BJ (cell line): Measurements from ENCODE around the gene DLX4. TPM values are rescaled to one million over a fixed set of nuclear protein-coding genes. Genes with fewer than 3 reads are reported as not detected.

Experiments used
- CTCF ChIA-PET: fragments of 350-600 bp; formaldehyde crosslinking; extraction: SDS; loops from one replicate; lab custom pipeline; 2021; ENCODE audit warnings: antibody characterized with exemption, inconsistent platforms; lab: Yijun Ruan, JAX
- POLR2A ChIA-PET: fragments of 300-600 bp; sonication (Branson Sonifier 250); formaldehyde crosslinking; extraction: SDS; loops from one replicate; lab custom pipeline; 2021; ENCODE audit warnings: antibody characterized with exemption; lab: Charles Lee
- DNase-seq: peaks from one replicate; pipeline ENCODE4 v3.0.0-alpha.2; 2011; ENCODE audit warnings: low read depth
- H3K27me3 ChIP-seq: 2 replicates; pipeline ENCODE4 v1.6.0; 2011; ENCODE audit warnings: low read length; ENCODE audit not compliant: control insufficient read depth, insufficient read depth
- H3K36me3 ChIP-seq: 2 replicates; pipeline ENCODE4 v1.5.1; 2011; ENCODE audit warnings: low read length; ENCODE audit not compliant: control insufficient read depth, insufficient read depth
- H3K4me3 ChIP-seq: 2 replicates; pipeline ENCODE4 v1.5.1; 2011; ENCODE audit warnings: low read depth, mild to moderate bottlenecking, control low read depth, low read length
- polyA plus RNA-seq: library from polyadenylated mRNA; depleted of rRNA; stranded (reverse); fragments of >200 nt; gene quantifications from 2 replicates; pipeline ENCODE4 v1.2.3, GENCODE V29; 2011
- TF ChIP-seq, protein P1 (sequence below): IDR thresholded peaks from 2 replicates; pipeline ENCODE4 v1.5.1; 2011; ENCODE audit warnings: low read depth, mild to moderate bottlenecking, control low read depth, inconsistent platforms, low read length, moderate library complexity; ENCODE audit not compliant: insufficient read depth

DLX4 gene
- polyA plus RNA-seq, 1 experiment: 0.29 TPM

DNA sequence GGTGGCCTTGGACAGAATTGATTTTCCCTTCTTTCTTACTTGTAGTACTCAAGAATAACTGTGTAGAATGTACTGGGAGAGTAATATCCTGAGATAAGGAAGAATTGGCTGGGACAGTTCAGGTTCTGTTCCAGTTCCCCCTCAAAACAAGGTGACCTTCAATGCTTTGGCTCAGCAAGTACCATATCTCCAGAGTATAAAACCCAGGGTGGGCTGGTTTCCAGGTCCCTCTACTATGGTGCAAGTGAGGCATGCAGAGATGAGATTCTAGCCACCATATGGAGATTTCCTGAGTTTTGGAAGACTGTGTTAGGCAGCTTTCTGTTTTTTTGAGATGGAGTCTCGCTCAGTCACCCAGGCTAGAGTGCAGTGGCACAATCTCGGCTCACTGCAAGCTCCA lies 44.1 kb downstream of the DLX4 start:
- ChIA-PET CTCF (interaction anchor here (1.5 kb wide), 1 partner anchor 14 kb away, joined by 3 read pairs; no protein-coding TSS in a partner anchor), POLR2A (no interaction called here)
- DNase-seq: no peak
- no peaks in the 10 kb centered on the region for H3K27me3 ChIP-seq
- no peaks in the 10 kb centered on the region for H3K36me3 ChIP-seq
- TF ChIP-seq, protein P1, sequence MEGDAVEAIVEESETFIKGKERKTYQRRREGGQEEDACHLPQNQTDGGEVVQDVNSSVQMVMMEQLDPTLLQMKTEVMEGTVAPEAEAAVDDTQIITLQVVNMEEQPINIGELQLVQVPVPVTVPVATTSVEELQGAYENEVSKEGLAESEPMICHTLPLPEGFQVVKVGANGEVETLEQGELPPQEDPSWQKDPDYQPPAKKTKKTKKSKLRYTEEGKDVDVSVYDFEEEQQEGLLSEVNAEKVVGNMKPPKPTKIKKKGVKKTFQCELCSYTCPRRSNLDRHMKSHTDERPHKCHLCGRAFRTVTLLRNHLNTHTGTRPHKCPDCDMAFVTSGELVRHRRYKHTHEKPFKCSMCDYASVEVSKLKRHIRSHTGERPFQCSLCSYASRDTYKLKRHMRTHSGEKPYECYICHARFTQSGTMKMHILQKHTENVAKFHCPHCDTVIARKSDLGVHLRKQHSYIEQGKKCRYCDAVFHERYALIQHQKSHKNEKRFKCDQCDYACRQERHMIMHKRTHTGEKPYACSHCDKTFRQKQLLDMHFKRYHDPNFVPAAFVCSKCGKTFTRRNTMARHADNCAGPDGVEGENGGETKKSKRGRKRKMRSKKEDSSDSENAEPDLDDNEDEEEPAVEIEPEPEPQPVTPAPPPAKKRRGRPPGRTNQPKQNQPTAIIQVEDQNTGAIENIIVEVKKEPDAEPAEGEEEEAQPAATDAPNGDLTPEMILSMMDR: no peak
- H3K4me3 ChIP-seq: no peak overlapping the region

DNA sequence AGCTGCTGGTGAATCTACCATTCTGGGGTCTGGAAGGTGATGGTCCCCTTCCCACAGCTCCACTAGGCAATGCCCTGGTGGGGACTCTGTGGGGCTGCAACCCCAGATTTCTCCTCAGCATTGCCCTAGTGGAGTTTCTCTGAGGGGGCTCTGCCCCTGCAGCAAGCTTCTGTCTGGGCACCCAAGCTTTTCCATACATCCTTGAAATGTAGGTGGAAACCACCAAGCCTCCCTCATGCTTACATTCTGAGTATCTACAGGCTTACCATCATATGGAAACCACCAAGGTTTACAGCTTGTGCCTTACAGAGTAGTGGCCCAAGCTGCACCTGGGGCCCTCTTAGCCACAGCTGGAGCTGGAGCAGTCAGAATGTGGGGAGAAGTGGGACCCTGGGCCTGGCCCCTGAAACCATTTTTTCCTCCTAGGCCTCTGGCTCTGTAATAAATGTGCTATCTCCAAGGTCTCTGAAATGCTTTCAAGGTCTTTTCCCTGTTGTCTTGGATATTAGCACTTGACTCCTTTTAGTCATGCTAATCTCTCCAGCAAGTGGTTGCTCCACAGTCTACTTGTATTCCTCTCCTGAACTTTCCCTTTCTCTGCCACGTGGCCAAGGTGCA lies 45.6 kb downstream of the DLX4 start:
- TF ChIP-seq, protein P1: no peak
- POLR2A ChIA-PET: no interaction called here
- H3K4me3 ChIP-seq: no peak overlapping the region
- DNase-seq: no peak
- no peaks in the 10 kb centered on the region for H3K27me3 ChIP-seq
- CTCF ChIA-PET: interaction anchor here (0.7 to 1.5 kb wide), 3 partner anchors 12 to 63 kb away, joined by 3 to 4 read pairs (median 3); no protein-coding TSS in a partner anchor
- no peaks in the 10 kb centered on the region for H3K36me3 ChIP-seq

DNA sequence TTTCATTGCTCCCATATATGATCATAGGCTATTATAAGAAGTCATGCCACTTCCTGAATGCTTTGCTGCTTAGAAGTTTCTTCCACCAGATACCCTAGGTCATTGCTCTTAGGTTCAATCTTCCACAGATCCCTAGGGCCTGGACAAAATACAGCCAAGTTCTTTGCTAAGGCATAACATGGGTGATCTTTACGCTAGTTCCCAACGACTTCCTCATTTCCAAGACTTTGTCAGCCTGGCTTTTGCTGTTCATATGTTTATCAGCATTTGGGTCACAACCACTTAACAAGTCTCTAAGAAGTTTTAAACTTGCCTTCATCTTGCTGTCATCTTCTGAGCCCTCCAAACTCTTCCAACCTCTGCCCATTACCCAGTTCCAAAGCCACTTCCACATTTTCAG lies 46.2 kb downstream of the DLX4 start:
- ChIA-PET POLR2A (no interaction called here), CTCF (interaction anchor here (1.4 kb wide), 1 partner anchor 18 kb away, joined by 4 read pairs; no protein-coding TSS in a partner anchor)
- DNase-seq: no peak
- no peaks in the 10 kb centered on the region for H3K36me3 ChIP-seq
- no peak overlapping the region for H3K4me3 ChIP-seq
- TF ChIP-seq, protein P1: no peak
- H3K27me3 ChIP-seq: no peaks in the 10 kb centered on the region

DNA sequence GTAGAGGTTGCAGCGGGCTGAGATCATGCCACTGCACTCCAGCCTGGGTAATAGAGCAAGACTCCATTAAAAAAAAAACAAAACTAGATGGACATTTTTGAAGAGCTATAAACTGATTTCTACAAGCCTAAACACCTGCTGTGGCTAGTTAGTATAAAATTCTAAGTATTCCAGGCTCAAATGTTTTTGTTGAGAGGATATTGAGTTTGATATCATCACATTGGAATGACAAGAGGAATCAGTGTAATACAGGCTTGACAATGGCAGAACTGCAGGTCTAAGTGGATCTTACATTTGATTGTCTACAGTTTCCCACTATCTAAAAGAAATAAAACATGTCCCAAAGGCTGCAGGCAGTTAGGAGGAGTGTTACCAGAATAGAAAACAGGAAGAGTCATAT lies 49.9 kb downstream of the DLX4 start:
- TF ChIP-seq, protein P1: no peak
- CTCF ChIA-PET: interaction anchor here (0.6 kb wide), 1 partner anchor 17 kb away, joined by 4 read pairs; no protein-coding TSS in a partner anchor
- Histone ChIP-seq H3K36me3 (no peaks in the 10 kb centered on the region), H3K4me3 (no peak overlapping the region), H3K27me3 (no peaks in the 10 kb centered on the region)
- no peak for DNase-seq
- POLR2A ChIA-PET: no interaction called here

DNA sequence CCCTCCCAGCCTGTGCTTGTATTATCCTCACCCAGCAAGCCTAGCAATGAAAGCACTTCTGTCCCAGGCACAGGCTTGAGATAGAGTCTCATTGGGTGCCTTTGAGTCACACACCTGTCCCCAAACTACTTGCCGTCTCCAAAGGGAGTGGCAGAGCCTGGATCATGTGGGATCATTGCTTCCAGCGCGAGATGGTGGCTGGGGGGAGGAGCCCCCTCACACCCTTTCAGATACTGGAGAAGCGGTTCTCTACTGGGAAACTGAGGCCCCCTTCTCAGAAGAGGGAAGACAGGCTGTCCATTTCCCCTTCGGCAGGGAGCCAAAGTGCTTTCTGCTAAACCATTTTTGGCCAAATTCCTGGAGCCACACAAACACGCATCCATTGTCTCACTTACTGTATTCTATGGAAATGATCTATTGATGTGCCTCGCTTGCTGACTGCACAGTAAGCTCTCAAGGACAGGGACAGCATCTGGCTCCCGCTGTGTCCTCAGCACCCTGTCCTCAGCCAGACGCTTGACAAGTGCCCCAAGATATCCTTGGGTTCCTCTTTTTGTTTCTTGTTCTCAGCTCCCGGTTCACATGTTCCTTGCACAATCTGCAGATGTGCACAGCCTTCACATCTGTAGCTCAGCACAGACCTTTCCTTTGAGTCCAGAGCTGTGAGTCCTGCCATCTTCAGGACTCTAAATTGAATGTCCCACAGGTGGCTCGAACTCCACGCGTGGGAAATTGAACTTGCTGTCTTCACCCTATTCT lies 52.0 kb downstream of the DLX4 start:
- CTCF ChIA-PET: interaction anchor here (0.5 to 3.6 kb wide), 5 partner anchors 19 to 160 kb away, joined by 3 to 31 read pairs (median 4); no protein-coding TSS in a partner anchor
- no peak overlapping the region for H3K4me3 ChIP-seq
- POLR2A ChIA-PET: no interaction called here
- TF ChIP-seq, protein P1: no peak
- H3K36me3 ChIP-seq: no peaks in the 10 kb centered on the region
- no peaks in the 10 kb centered on the region for H3K27me3 ChIP-seq
- DNase-seq: no peak
